Mucosa of stomach (tissue), 1 donor: ENCODE results near the gene XIRP1.
A peak's percentile ranks its signal among the peaks of the same experiment; 100 is the strongest.
"Not testable (repeated sequence)": the region's sequence is repeated elsewhere in the genome, so short reads cannot be mapped to it uniquely, and the experiment has no call there.

Source experiments
- H3K27me3 ChIP-seq: one replicate; pipeline ENCODE4 v1.7.0; 2013; ENCODE audit warnings: mild to moderate bottlenecking, low read length; ENCODE audit not compliant: control insufficient read depth, insufficient read depth
- H3K36me3 ChIP-seq: one replicate; pipeline ENCODE4 v1.7.0; 2013; ENCODE audit warnings: low read length; ENCODE audit not compliant: control insufficient read depth, insufficient read depth
- H3K4me1 ChIP-seq: one replicate; pipeline ENCODE4 v1.7.0; 2013; ENCODE audit warnings: mild to moderate bottlenecking, low read length; ENCODE audit not compliant: control insufficient read depth, insufficient read depth
- H3K4me3 ChIP-seq: one replicate; pipeline ENCODE4 v1.7.0; 2013; ENCODE audit warnings: low read length
- H3K9ac ChIP-seq: one replicate; pipeline ENCODE4 v1.7.0; 2013; ENCODE audit warnings: mild to moderate bottlenecking, low read length, moderate library complexity
- H3K9me3 ChIP-seq: one replicate; pipeline ENCODE4 v1.7.0; 2013; ENCODE audit warnings: mild to moderate bottlenecking, low read length, moderate library complexity; ENCODE audit not compliant: control insufficient read depth
- donor health status: Pancreatic carcinoma.

XIRP1 gene

DNA sequence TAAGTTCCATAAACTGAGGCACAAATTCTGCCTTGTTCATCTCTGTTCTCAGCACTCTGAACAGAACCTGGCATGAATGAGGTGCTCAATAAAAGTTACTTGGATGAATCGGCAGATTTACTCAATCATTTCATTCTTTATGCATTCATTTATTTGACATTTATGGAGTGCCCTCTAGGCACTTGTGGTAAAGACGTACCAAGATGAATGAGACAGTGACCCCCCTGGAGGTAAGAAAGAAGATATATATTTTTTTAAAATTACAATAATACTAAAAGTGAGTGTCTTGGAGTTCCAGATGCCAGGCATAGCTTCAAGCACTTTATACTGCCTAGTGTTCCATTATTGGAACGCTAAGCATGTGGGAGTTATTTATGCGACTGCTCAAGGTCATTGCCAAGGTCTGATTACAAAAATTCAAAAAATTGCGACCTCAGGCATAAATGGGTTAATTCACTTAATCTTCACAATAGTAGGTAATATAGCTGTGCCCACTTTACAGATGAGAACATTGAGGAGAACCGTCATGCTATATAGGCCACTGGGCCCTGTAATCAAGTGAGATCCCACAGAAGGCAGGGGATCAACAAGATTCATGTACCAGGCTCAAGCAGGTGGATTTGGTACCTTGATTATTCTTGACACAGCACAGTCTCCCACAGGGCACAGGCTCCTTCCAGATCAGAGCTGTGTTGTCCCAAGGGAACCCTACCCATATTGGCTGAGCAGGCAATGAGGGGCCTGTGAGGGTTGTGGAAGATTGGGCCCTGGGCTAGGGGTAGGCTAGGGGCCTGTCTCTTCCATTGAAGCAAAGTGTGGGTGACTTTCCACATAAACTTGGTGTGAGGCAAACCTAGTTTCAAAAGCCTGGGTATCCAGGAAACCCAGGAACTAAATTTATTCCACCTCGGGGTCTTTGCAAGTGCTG, 10.7 kb downstream of the XIRP1 start:
- Histone ChIP-seq H3K27me3 (no peaks in the 10 kb centered on the region), H3K9ac (peak overlapping the region; percentile 51), H3K36me3 (no peaks in the 10 kb centered on the region), H3K4me3 (no peak overlapping the region), H3K4me1 (peaks cover 42% of the 10 kb centered on the region), H3K9me3 (no peaks in the 10 kb centered on the region)

DNA sequence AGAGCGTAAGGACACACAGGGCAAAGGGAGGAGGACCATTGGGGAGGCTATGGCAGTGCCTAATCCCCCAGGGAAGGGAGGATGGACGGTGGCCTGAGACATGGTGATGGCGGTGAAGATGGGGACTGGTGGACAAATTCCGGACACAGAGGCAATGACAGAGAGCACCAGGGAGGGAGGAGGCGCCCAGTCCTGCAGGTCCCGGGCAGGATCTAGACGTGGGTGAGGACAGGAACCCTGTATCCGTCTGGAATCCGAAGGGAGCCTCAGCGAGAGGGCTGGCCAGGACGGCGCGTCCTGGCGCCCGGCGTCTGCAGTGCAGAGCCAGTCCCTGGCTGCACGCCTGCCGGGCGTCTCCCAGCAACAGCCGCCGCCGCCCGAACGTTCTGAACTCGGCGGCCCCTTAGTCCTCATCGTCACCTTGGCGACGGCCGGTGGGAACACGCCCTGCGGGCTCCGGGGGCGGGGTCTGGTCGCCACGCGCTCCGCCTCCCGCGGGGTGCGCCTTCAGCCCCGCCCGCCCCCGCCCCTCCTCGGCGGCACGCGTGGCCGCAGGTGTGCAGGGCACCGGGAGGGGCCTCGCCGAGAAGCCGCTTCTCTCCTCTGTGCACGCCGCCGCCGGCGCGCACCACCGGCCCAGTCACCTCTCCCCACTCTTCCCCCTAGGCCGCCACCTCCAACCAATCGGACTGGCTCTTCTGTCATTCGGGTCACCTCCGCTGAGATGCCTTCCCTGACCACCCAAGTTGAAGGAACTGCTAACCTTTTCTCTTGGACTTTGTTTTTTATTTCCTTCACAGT, 11.6 kb downstream of the XIRP1 start:
- peaks cover 42% of the 10 kb centered on the region for H3K4me1 ChIP-seq

DNA sequence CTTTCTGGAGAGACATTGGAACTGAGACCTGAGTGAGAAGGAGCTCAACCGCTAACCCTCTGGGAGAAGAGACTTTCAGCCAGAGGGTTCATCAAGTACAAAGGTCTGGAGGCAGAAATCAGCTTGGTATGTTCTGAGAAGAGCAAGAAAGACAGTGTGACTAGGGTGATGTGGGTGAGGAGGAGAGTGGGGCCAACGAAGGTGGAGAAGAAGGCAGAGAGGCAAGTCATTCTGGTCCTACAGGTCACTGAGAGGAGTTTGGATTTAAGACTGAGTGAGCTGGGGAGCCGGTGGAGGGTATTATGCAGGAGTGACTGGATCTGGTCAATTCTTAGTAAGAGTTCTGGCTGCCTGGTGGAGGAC, 12.2 kb downstream of the XIRP1 start:
- Histone ChIP-seq H3K4me1 (peaks cover 42% of the 10 kb centered on the region), H3K9ac (peak overlapping the region; percentile 25), H3K36me3 (no peaks in the 10 kb centered on the region), H3K27me3 (no peaks in the 10 kb centered on the region), H3K9me3 (no peaks in the 10 kb centered on the region), H3K4me3 (peak overlapping the region; percentile 11)

More for the DNA sequence above, 11.6 kb downstream of the XIRP1 start:
- Histone ChIP-seq H3K4me3 (peak overlapping the region; percentile 11), H3K9ac (peak overlapping the region; percentile 51), H3K36me3 (no peaks in the 10 kb centered on the region), H3K27me3 (no peaks in the 10 kb centered on the region), H3K9me3 (no peaks in the 10 kb centered on the region)

DNA sequence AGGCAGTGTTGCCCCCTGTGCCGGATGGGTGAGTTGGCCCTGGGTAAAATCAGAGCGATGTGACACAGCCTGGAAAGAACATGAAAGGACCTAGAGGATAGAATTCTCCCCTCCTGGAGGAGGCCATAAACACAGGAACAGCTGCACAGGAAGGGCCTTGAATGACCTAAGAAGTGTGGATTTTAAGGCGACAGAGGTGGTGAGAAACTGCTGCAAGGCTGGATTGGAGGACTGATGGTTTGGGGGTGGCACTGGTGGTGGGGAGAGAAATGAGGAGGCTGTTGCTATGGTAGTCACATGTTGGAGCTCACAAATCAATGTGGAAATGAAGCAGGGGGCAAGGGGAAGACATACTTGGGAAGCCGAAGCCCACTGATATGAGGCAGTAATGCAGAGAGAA, 13.8 kb downstream of the XIRP1 start:
- H3K4me1 ChIP-seq: peaks cover 37% of the 10 kb centered on the region
- H3K9me3 ChIP-seq: no peaks in the 10 kb centered on the region
- no peak overlapping the region for H3K4me3 ChIP-seq
- no peaks in the 10 kb centered on the region for H3K36me3 ChIP-seq
- no peaks in the 10 kb centered on the region for H3K27me3 ChIP-seq
- peak overlapping the region; percentile 83 for H3K9ac ChIP-seq

DNA sequence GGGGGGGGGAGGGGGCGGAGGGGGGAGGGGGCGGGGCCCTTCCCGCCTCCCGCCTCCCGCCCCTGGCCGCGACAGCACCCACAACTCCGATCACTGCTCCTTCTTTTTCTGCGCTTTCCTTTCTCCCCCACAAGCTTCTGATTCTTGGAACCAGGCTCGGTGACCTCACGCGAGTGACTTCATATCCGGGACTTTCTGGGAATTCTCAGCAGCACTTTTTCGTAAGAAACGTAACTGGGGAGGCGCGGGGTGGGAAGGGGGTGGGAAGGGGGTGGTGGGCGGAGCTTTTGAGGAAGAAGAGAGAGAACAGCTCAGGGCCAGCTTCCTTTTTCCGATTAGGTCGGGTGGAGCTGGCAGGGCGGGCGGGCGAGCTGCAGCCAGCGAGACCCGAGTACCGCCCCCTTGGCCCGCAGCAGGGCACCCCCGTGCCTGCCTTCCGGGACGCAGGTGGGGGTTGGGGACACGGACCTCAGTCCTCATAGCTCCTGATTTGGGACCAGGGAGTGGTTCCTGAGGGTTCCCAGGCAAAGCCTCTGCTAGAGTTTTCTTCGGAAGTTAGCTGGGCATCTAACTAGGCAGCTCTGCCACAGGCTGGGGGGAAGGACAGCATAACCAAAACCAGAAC, 14.6 kb downstream of the XIRP1 start:
- H3K4me3 ChIP-seq: no peak overlapping the region
- peaks cover 37% of the 10 kb centered on the region for H3K4me1 ChIP-seq
- no peaks in the 10 kb centered on the region for H3K27me3 ChIP-seq
- no peaks in the 10 kb centered on the region for H3K36me3 ChIP-seq
- peak overlapping the region; percentile 83 for H3K9ac ChIP-seq
- H3K9me3 ChIP-seq: no peaks in the 10 kb centered on the region

DNA sequence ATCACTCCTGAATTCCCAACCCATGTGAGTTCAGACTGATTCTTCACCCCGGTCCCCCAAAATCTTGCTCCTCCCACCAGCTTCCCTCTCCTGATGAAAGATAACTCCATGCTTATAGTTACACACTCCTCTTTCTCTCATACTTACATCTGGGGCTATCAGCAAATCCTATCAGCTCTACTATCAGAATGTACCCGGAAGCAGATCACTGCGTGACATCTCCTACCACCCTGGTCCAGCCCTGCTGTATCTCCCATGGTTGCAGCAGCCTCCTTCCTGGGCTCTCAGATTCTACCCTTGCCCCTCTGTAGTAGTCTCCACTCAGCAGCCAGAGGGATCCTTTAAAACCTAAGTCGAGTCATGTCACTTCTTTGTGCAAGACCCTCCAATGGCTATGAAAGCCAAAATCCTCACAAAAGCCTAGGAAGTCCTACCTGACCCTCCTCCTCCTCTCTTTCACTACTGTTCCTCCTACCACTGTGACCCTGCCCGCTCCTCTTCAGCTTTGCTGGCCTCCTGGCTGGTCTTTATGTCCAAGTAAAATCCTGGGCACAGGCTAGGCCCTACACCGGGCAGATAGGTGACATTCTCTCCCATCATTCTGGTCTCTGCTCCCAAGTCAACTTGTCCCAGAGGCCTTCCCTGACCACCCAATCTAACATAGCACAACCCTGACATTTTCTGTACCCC, 16.2 kb downstream of the XIRP1 start:
- Histone ChIP-seq H3K9ac (no peak overlapping the region), H3K27me3 (no peaks in the 10 kb centered on the region), H3K9me3 (no peaks in the 10 kb centered on the region), H3K4me1 (peaks cover 29% of the 10 kb centered on the region), H3K4me3 (no peak overlapping the region), H3K36me3 (no peaks in the 10 kb centered on the region)

DNA sequence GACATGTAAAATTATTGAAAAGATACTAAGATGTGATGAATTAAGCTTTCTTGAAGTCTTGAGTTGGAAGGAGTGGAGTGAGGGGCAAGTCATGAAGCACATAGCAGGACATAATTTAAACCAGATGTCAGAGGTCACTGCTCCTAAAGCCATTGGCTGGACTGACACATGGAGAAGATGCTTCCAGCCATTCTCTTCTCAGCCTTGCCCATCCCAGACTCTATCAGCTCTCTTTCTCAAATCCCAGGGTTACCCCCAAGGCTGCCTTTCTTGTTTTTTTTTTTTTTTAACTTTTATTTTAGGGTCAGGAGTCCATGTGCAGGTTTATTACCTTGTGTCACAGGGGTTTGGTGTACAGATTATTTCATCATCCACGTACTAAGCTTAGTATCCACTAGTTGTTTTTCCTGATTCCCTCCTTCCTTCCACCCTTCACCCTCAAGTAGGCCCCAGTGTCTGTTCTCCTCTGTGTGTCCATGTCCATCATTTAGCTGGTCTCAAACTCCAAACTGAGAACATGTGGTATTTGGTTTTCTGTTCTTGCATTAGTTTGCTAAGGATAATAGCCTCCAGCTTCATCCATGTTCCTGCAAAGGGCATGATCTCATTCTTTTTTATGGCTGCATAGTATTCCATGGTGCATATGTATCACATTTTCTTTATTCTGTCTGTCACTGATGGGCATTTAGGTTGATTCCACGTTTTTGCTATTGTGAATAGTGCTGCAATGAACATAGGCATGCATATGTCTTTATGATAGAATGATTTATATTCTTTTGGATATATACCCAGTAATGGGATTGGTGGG, 18.9 kb downstream of the XIRP1 start:
- no peaks in the 10 kb centered on the region for H3K36me3 ChIP-seq
- H3K4me3 ChIP-seq: no peak overlapping the region
- no peaks in the 10 kb centered on the region for H3K9me3 ChIP-seq
- H3K4me1 ChIP-seq: peaks cover 6% of the 10 kb centered on the region
- no peaks in the 10 kb centered on the region for H3K27me3 ChIP-seq
- H3K9ac ChIP-seq: no peak overlapping the region

DNA sequence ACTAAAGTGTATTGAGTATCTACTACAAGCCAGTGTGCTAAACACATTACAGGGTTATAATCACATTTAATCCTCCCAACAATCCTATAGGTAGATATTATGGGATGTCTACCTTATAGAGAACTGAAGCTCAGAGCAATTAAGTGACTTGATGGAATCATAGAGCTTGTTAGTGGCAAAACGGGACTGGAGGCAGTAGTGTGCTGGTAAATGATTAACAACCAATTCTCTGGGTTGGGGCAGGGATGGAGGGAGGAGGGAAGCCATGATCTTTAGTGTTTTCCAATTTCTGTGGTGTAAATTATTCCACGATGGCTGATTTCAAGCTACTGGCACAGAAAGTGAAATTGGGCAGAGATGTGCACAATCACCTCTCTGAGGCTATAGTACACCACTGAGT, 20.5 kb downstream of the XIRP1 start:
- Histone ChIP-seq H3K9ac (no peak overlapping the region), H3K4me1 (no peaks in the 10 kb centered on the region), H3K4me3 (no peak overlapping the region), H3K9me3 (no peaks in the 10 kb centered on the region), H3K36me3 (no peaks in the 10 kb centered on the region), H3K27me3 (no peaks in the 10 kb centered on the region)

DNA sequence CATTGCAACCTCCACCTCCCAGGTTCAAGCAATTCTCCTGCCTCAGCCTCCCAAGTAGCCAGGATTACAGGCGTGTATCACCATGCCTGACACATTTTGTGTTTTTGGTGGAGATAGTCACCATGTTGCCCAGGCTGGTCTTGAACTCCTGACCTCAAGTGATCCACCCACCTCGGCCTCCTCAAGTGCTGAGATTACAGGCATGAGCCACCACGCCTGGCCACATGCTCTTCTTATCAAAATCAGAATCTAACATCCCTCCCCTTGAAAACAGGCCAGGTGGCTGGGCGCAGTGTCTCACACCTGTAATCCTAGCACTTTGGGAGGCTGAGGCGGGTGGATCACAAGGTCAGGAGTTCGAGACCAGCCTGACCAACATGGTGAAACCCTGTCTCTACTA, 21.5 kb downstream of the XIRP1 start:
- not testable (repeated sequence) for H3K4me1 ChIP-seq, H3K9me3 ChIP-seq, H3K27me3 ChIP-seq, H3K9ac ChIP-seq, H3K4me3 ChIP-seq, H3K36me3 ChIP-seq

DNA sequence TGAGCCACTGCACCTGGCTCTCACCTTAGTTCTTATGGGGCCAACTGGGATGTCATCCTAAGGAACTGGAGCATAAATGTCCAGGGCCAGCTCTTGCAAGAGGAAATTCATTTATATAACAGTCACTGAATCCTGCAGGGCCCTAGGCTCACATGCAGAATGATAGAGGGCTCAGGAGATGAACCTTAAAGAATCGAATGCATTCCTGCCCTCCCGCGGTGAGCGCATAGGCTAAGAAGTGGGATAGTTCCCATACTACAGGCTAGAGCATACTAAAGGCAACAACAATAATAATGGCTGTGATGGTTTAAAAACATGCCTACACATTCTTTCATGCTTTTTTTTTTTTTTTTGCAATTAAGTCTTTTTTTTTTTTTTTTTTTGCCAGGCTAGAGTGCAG, 21.9 kb downstream of the XIRP1 start:
- H3K36me3 ChIP-seq: no peaks in the 10 kb centered on the region
- H3K9me3 ChIP-seq: no peaks in the 10 kb centered on the region
- H3K4me3 ChIP-seq: no peak overlapping the region
- H3K27me3 ChIP-seq: no peaks in the 10 kb centered on the region
- no peak overlapping the region for H3K9ac ChIP-seq
- H3K4me1 ChIP-seq: no peaks in the 10 kb centered on the region

DNA sequence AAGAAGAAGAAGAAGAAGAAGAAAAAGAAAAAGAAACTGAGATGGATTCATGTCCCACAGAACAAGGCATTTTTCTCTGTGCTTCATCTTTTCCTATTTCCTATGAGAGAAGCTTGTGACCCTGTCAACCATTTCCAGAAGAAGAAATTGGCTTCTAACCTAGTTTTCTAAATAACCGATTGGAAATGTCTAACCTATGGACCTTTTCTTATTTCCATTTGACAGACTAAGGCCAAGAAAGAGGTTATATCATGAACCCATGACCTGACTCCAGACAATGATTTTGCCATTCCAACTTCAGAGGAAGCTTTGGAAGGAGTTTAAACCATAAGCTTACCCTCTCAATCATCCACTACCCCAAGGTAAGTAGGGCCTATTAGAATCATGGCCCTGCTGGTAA, 22.7 kb downstream of the XIRP1 start:
- no peaks in the 10 kb centered on the region for H3K9me3 ChIP-seq
- no peaks in the 10 kb centered on the region for H3K27me3 ChIP-seq
- H3K4me1 ChIP-seq: no peaks in the 10 kb centered on the region
- H3K36me3 ChIP-seq: no peaks in the 10 kb centered on the region
- H3K4me3 ChIP-seq: no peak overlapping the region
- no peak overlapping the region for H3K9ac ChIP-seq
